ENCODE results near the gene CGNL1. TPM values are rescaled to one million over a fixed set of nuclear protein-coding genes. Genes with fewer than 3 reads are reported as not detected.

CGNL1 gene
- total and polyA plus RNA-seq, 10 of the 15 experiments (the other 5 are each of a cell fraction or from before 2014, with no cell fraction given), result under 0.01 to 0.27 (median 0.04) TPM; not detected in 3

GRCh38 chr15:57571725-57572124 lies 195.4 kb downstream of the CGNL1 start:
- BruUV-seq (replicated peaks), result no TSS peak

More at GRCh38 chr15:57571725-57572124, 195.4 kb downstream of the CGNL1 start:
- Histone ChIP-seq H3K27ac (ENCODE audit: control insufficient read depth, insufficient read depth) (no peak overlapping the region), H3K79me2 (ENCODE audit: control insufficient read depth, insufficient read depth, low read length) (no peaks in the 10 kb centered on the region), H3K27me3 (replicated peaks in 1 of 2; ENCODE audit: control insufficient read depth in 2 of 2, insufficient read depth in 2 of 2, low read length in 1 of 2) (no peaks in the 10 kb centered on the region; a peak in 1 of 4 replicates), H2AFZ (ENCODE audit: control insufficient read depth, low read depth, low read length) (no peak overlapping the region), H3K4me3 (no peak overlapping the region), H3K4me1 (ENCODE audit: control insufficient read depth, insufficient read depth, low read length) (no peaks in the 10 kb centered on the region), H3K36me3 (ENCODE audit: control insufficient read depth in 2 of 2, insufficient read depth in 2 of 2, low read length in 1 of 2) (no peaks in the 10 kb centered on the region), H3K9ac (ENCODE audit: control insufficient read depth, insufficient read depth, low read length) (no peak overlapping the region), H3K9me3 (replicated peaks; ENCODE audit: control insufficient read depth, insufficient read depth, low read length) (no peaks in the 10 kb centered on the region), H4K20me1 (ENCODE audit: control insufficient read depth, insufficient read depth) (no peaks in the 10 kb centered on the region), H3K4me2 (ENCODE audit: control insufficient read depth, insufficient read depth) (no peak overlapping the region)
- FAIRE-seq (no peak), ATAC-seq (no peak), DNase-seq (ENCODE audit: low read depth, low spot score) (no peak)
- RAD21 ChIA-PET (ENCODE audit: unreplicated experiment), result no interaction called here
- WGBS (ENCODE audit: insufficient coverage, insufficient replicate concordance, low lambda C conversion rate, missing lambda C conversion rate), result 62% methylated on average over 7 of the region's 7 CpGs
- TF ChIP-seq TARDBP (IDR thresholded peaks at IDR 0.05; ENCODE audit: borderline replicate concordance) (no peak), ZSCAN29 (IDR thresholded peaks at IDR 0.05) (no peak), SREBF2 (IDR thresholded peaks at IDR 0.05; ENCODE audit: low read length) (no peak), ESRRA (IDR thresholded peaks at IDR 0.05; ENCODE audit: low read length) (no peak), E2F4 (IDR thresholded peaks at IDR 0.05; ENCODE audit: low read depth, low read length) (no peak), JUND (IDR thresholded peaks at IDR 0.05; ENCODE audit: low read depth, low read length) (no peak), NKRF (conservative IDR thresholded peaks at IDR 0.05) (no peak), ZZZ3 (IDR thresholded peaks at IDR 0.05; ENCODE audit: control insufficient read depth, insufficient read length, low read depth) (no peak), EP300 (IDR thresholded peaks at IDR 0.05; ENCODE audit: borderline replicate concordance in 1 of 2, control insufficient read depth in 1 of 2, low read depth in 2 of 2, low read length in 2 of 2) (no peak), BHLHE40 (IDR thresholded peaks at IDR 0.05; ENCODE audit: borderline replicate concordance in 1 of 2, low read depth in 2 of 2, low read length in 1 of 2) (no peak), SMC3 (IDR thresholded peaks at IDR 0.05; ENCODE audit: borderline replicate concordance, low read length) (no peak), EED (IDR thresholded peaks at IDR 0.05; ENCODE audit: low read depth) (no peak), BMI1 (IDR thresholded peaks at IDR 0.05; ENCODE audit: borderline replicate concordance) (no peak), IRF5 (IDR thresholded peaks at IDR 0.05; ENCODE audit: borderline replicate concordance) (no peak), SKIL (IDR thresholded peaks at IDR 0.05; ENCODE audit: low read depth, poor library complexity, severe bottlenecking) (no peak), NR2C2 (IDR thresholded peaks at IDR 0.05; ENCODE audit: borderline replicate concordance, control insufficient read depth, insufficient read length, low read depth) (no peak), JUNB (IDR thresholded peaks at IDR 0.05) (no peak)
- SMC1A ChIA-PET (ENCODE audit: uncharacterized antibody, unreplicated experiment), result interaction anchor here (0.8 kb wide), 1 partner anchor 11 kb away, joined by 3 read pairs; no protein-coding TSS in a partner anchor
- POLR2A ChIA-PET, result interaction anchor here (1.1 kb wide), 1 partner anchor 8 kb away, joined by 4 read pairs; no protein-coding TSS in a partner anchor
- in situ Hi-C loops (cut with MboI), result no loop called here
- CTCF ChIA-PET, result interaction anchor here (1.1 kb wide), 1 partner anchor 12 kb away, joined by 4 read pairs; no protein-coding TSS in a partner anchor
- intact Hi-C loops (cut with micrococcal nuclease; ENCODE audit: unreplicated experiment), result no loop called here

Data from GM12878 (cell line).